GM12892 (cell line): ENCODE results near the gene S100A10.

Experiments
- POLR2A ChIP-seq: IDR thresholded peaks from 2 replicates; pipeline ENCODE4 v1.6.1; 2011; ENCODE audit warnings: low read depth, low read length, control low read depth
- POLR2AphosphoS5 ChIP-seq: IDR thresholded peaks from 2 replicates; pipeline ENCODE4 v1.6.1; 2011; ENCODE audit warnings: low read depth, low read length, control low read depth
- TAF1 ChIP-seq: IDR thresholded peaks from 2 replicates; pipeline ENCODE4 v1.6.1; 2011; ENCODE audit warnings: low read depth, mild to moderate bottlenecking, control low read depth, low read length, borderline replicate concordance

DNA sequence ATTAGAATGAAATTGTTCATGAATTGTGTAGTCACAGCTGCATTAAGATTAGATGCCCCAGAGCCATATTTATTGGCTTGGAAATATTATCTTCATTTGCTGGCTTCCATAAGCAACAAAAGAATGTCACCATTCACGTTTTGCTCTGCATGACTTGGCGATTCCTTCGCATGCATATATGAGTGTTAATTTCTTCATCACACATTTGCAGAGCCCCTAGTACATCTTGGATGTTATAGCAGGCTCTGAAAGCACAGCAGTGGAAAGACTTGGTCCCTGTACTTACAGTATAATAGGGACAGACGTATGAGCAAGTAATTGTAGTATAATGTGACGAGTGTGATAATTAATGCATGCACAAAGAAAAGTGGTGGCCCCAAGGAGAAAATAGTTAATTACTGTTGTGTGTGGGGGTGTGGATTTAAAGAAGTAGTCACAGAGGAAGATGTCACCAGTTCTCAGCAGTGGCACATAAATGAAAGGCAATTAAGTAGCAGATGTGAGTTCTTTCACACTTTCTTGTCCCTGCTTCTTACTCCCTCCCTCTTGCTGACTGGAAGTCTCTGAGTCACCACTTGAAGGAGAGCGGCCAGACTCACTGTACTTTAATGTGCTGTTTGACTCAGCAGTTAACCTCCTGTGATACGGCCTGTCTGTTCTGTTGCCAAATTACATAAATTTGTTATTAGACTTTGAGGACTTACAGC is 21.0 kb downstream of the S100A10 start:
- TF ChIP-seq POLR2AphosphoS5, result no peak
- no peak for TF ChIP-seq POLR2A
- no peak for TF ChIP-seq TAF1
